DOHH2 (cell line): ENCODE measurements around the gene PIGQ.

Experiments used
- CTCF ChIP-seq: fragments of 200-600 bp; sonication (generic); IDR thresholded peaks from one replicate; pipeline ENCODE4 v1.5.1; 2014; ENCODE audit warnings: antibody characterized with exemption, mild to moderate bottlenecking, low read depth, low read length; ENCODE audit not compliant: poor library complexity, severe bottlenecking
- EZH2phosphoT487 ChIP-seq: fragments of 200-600 bp; sonication (generic); IDR thresholded peaks from 2 replicates; pipeline ENCODE4 v1.6.1; 2017; ENCODE audit warnings: borderline replicate concordance, mild to moderate bottlenecking, antibody characterized with exemption, low read length, moderate library complexity, mixed read lengths

- no peak for TF ChIP-seq EZH2phosphoT487
- TF ChIP-seq CTCF: no peak
Measured at GRCh38 chr16:592518-593306, 22.9 kb downstream of the PIGQ start.
